Neural cell (in vitro differentiated cells): ENCODE results near the gene GBE1. TPM values are rescaled to one million over a fixed set of nuclear protein-coding genes. Genes with fewer than 3 reads are reported as not detected.

ENCODE experiments used
- H2AFZ ChIP-seq: fragments of 200-600, 300-800 bp; sonication (generic), shearing (Covaris generic); 2 replicates; pipeline ENCODE4 v1.6.0; 2014; ENCODE audit warnings: low read depth, mild to moderate bottlenecking, antibody characterized with exemption, low read length, moderate library complexity
- H3F3A ChIP-seq: fragments of 200-600 bp; shearing (Covaris generic); 2 replicates; pipeline ENCODE4 v1.6.1; 2016; ENCODE audit warnings: mild to moderate bottlenecking, moderate library complexity, mixed read lengths, antibody characterized with exemption, low read length; ENCODE audit not compliant: insufficient read depth, poor library complexity, severe bottlenecking
- H3K27ac ChIP-seq: fragments of 200-600, 300-800 bp; sonication (generic), shearing (Covaris generic); 2 replicates; pipeline ENCODE4 v1.5.1; 2014; ENCODE audit warnings: mild to moderate bottlenecking, low read length, moderate library complexity
- H3K27me3 ChIP-seq: fragments of 300-800, 200-600 bp; sonication (generic), shearing (Covaris generic); 2 replicates; pipeline ENCODE4 v1.6.0; 2014; ENCODE audit warnings: mild to moderate bottlenecking, low read depth, low read length, moderate library complexity; ENCODE audit not compliant: insufficient read depth
- H3K36me3 ChIP-seq: fragments of 300-800, 200-600 bp; sonication (generic), shearing (Covaris generic); 2 replicates; pipeline ENCODE4 v1.5.1; 2014; ENCODE audit warnings: mild to moderate bottlenecking, antibody characterized with exemption, low read length, moderate library complexity; ENCODE audit not compliant: insufficient read depth
- H3K4me2 ChIP-seq: fragments of 300-800, 200-600 bp; sonication (generic), shearing (Covaris generic); 2 replicates; pipeline ENCODE4 v1.6.0; 2014; ENCODE audit warnings: mild to moderate bottlenecking, low read length
- H3K4me3 ChIP-seq: fragments of 300-800, 200-600 bp; sonication (generic), shearing (Covaris generic); 2 replicates; pipeline ENCODE4 v1.5.1; 2014; ENCODE audit warnings: mild to moderate bottlenecking, low read length, moderate library complexity
- H3K79me2 ChIP-seq: fragments of 200-600 bp; shearing (Covaris generic); replicated peaks from 2 replicates; pipeline ENCODE4 v1.6.0; 2014; ENCODE audit warnings: mild to moderate bottlenecking, low read length, moderate library complexity; ENCODE audit not compliant: insufficient read depth
- H3K9ac ChIP-seq: fragments of 300-800, 200-600 bp; sonication (generic), shearing (Covaris generic); 2 replicates; pipeline ENCODE4 v1.6.1; 2016; ENCODE audit warnings: mild to moderate bottlenecking, low read length, mixed read lengths
- H3K9me2 ChIP-seq: fragments of 200-600 bp; shearing (Covaris generic); 2 replicates; pipeline ENCODE4 v1.6.1; 2016; ENCODE audit warnings: mild to moderate bottlenecking, low read length, mixed read lengths; ENCODE audit not compliant: insufficient read depth
- H3K9me3 ChIP-seq: fragments of 200-600, 300-800 bp; sonication (generic), shearing (Covaris generic); 2 replicates; pipeline ENCODE4 v1.6.1; 2016; ENCODE audit warnings: mild to moderate bottlenecking, mixed run types, low read length, moderate library complexity, mixed read lengths
- H4K20me1 ChIP-seq: fragments of 200-600 bp; shearing (Covaris generic); 2 replicates; pipeline ENCODE4 v1.6.1; 2016; ENCODE audit warnings: mild to moderate bottlenecking, mixed run types; ENCODE audit not compliant: insufficient read depth
- EP300 ChIP-seq: fragments of 450-650 bp; conservative IDR thresholded peaks from 2 replicates; pipeline ENCODE4 v1.6.1; 2014; ENCODE audit warnings: antibody characterized with exemption, mild to moderate bottlenecking, moderate library complexity; ENCODE audit not compliant: poor library complexity, severe bottlenecking
- EZH2 ChIP-seq: fragments of 200-600, 300-800 bp; shearing (Covaris generic), sonication (generic); IDR thresholded peaks from 2 replicates; pipeline ENCODE4 v1.6.1; 2014; ENCODE audit warnings: antibody characterized with exemption, low read length, borderline replicate concordance, mild to moderate bottlenecking; ENCODE audit not compliant: insufficient read depth, poor library complexity, severe bottlenecking
- MXI1 ChIP-seq: fragments of 450-650 bp; conservative IDR thresholded peaks from 2 replicates; pipeline ENCODE4 v1.6.1; 2014; ENCODE audit warnings: antibody characterized with exemption, mild to moderate bottlenecking; ENCODE audit not compliant: poor library complexity, severe bottlenecking
- POLR2AphosphoS5 ChIP-seq: IDR thresholded peaks from 2 replicates; pipeline ENCODE4 v1.6.1; 2012
- RAD21 ChIP-seq: fragments of 450-650 bp; conservative IDR thresholded peaks from 2 replicates; pipeline ENCODE4 v1.6.1; 2014; ENCODE audit warnings: antibody characterized with exemption, mild to moderate bottlenecking, moderate library complexity
- SMC3 ChIP-seq: fragments of 450-650 bp; conservative IDR thresholded peaks from 2 replicates; pipeline ENCODE4 v1.6.1; 2014; ENCODE audit warnings: antibody characterized with exemption, mild to moderate bottlenecking, moderate library complexity; ENCODE audit not compliant: poor library complexity
- TAF1 ChIP-seq: IDR thresholded peaks from 2 replicates; pipeline ENCODE4 v1.6.1; 2012; ENCODE audit warnings: low read depth
- polyA plus RNA-seq: library from polyadenylated mRNA; depleted of rRNA; stranded (reverse); fragments of >200 nt; gene quantifications from 2 replicates; pipeline ENCODE4 v1.2.3, GENCODE V29; 2014
- TF ChIP-seq, protein P1 (sequence below): fragments of 450-650 bp; IDR thresholded peaks from 2 replicates; pipeline ENCODE4 v1.5.1; 2014; ENCODE audit warnings: antibody characterized with exemption, mild to moderate bottlenecking, moderate library complexity; ENCODE audit not compliant: poor library complexity, severe bottlenecking
- TF ChIP-seq, protein P2 (sequence below): IDR thresholded peaks from 2 replicates; pipeline ENCODE4 v1.6.1; 2012; ENCODE audit warnings: borderline replicate concordance

Gene GBE1
- polyA plus RNA-seq, 1 donor from 2014 or later, result 2.4 TPM

DNA sequence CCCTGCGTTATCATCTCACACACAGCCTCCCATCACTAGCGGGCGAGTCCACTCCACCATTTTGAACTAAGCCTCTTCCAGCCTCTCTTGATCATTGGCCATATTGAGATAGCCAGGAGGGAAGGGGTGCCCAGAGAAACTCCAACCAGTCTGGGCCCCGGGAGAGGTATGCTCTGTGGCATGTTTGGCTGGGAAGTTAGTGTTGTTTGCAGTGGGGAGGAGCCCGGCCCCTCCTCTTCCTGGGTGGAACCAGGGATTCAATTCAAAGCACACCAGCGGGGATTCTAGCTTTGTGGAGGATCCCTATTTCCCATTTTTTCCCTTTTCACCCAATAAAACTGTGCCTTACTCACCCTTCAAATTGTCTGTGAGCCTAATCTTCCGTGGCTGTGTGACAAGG, 71.8 kb downstream of the GBE1 start:
- no peaks in the 10 kb centered on the region for H3K79me2 ChIP-seq
- H3K9ac ChIP-seq, result no peak overlapping the region
- no peak overlapping the region for H3K4me2 ChIP-seq
- TF ChIP-seq RAD21 (no peak), EP300 (no peak), TAF1 (no peak), MXI1 (no peak), POLR2AphosphoS5 (no peak), SMC3 (no peak), EZH2 (no peak)
- TF ChIP-seq, protein P1, sequence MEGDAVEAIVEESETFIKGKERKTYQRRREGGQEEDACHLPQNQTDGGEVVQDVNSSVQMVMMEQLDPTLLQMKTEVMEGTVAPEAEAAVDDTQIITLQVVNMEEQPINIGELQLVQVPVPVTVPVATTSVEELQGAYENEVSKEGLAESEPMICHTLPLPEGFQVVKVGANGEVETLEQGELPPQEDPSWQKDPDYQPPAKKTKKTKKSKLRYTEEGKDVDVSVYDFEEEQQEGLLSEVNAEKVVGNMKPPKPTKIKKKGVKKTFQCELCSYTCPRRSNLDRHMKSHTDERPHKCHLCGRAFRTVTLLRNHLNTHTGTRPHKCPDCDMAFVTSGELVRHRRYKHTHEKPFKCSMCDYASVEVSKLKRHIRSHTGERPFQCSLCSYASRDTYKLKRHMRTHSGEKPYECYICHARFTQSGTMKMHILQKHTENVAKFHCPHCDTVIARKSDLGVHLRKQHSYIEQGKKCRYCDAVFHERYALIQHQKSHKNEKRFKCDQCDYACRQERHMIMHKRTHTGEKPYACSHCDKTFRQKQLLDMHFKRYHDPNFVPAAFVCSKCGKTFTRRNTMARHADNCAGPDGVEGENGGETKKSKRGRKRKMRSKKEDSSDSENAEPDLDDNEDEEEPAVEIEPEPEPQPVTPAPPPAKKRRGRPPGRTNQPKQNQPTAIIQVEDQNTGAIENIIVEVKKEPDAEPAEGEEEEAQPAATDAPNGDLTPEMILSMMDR, result no peak
- TF ChIP-seq, protein P2, sequence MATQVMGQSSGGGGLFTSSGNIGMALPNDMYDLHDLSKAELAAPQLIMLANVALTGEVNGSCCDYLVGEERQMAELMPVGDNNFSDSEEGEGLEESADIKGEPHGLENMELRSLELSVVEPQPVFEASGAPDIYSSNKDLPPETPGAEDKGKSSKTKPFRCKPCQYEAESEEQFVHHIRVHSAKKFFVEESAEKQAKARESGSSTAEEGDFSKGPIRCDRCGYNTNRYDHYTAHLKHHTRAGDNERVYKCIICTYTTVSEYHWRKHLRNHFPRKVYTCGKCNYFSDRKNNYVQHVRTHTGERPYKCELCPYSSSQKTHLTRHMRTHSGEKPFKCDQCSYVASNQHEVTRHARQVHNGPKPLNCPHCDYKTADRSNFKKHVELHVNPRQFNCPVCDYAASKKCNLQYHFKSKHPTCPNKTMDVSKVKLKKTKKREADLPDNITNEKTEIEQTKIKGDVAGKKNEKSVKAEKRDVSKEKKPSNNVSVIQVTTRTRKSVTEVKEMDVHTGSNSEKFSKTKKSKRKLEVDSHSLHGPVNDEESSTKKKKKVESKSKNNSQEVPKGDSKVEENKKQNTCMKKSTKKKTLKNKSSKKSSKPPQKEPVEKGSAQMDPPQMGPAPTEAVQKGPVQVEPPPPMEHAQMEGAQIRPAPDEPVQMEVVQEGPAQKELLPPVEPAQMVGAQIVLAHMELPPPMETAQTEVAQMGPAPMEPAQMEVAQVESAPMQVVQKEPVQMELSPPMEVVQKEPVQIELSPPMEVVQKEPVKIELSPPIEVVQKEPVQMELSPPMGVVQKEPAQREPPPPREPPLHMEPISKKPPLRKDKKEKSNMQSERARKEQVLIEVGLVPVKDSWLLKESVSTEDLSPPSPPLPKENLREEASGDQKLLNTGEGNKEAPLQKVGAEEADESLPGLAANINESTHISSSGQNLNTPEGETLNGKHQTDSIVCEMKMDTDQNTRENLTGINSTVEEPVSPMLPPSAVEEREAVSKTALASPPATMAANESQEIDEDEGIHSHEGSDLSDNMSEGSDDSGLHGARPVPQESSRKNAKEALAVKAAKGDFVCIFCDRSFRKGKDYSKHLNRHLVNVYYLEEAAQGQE, result no peak
- no peaks in the 10 kb centered on the region for H3F3A ChIP-seq
- no peak overlapping the region for H2AFZ ChIP-seq
- no peaks in the 10 kb centered on the region for H3K9me3 ChIP-seq
- H3K27ac ChIP-seq, result no peak overlapping the region
- no peaks in the 10 kb centered on the region for H3K27me3 ChIP-seq
- H3K36me3 ChIP-seq, result no peaks in the 10 kb centered on the region
- no peaks in the 10 kb centered on the region for H3K9me2 ChIP-seq
- H3K4me3 ChIP-seq, result no peak overlapping the region
- no peaks in the 10 kb centered on the region for H4K20me1 ChIP-seq

DNA sequence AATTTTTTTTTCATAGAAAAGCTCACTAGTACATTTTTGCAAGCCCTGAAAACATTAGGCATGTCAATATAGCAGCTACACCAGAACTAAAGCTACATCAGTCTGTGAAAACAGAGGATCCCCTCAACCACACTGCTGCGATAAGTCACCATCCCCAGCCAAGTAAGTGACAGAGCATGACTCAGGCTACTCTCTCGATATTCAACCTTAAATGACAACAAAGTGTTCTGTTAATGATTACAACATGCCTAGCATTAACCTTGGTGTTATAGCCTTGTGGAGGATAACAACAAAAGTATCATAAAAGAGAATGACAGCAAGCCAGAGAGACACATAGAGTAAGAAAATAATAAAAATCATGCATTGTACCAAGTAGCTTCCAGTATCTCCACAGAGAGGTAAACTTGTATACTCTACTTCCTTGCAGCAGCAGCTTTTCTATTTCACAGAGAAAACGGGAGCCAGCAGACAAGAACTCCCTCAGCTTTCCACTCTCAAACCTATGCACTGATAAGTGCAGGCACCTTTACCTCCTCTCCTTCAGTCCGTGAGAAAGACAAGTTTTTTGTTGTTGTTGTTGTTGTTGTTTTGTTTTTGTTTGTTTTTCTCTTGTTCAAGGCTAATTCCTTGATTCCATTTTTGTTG, 76.6 kb downstream of the GBE1 start:
- no peaks in the 10 kb centered on the region for H4K20me1 ChIP-seq
- TF ChIP-seq, protein P1, result no peak
- TF ChIP-seq, protein P2, result no peak
- no peak for TF ChIP-seq EZH2
- TF ChIP-seq TAF1, result no peak
- TF ChIP-seq RAD21, result no peak
- TF ChIP-seq SMC3, result no peak
- no peak for TF ChIP-seq MXI1
- TF ChIP-seq EP300, result no peak
- TF ChIP-seq POLR2AphosphoS5, result no peak
- no peak overlapping the region for H3K27ac ChIP-seq

More for the DNA sequence above, 76.6 kb downstream of the GBE1 start:
- Histone ChIP-seq H3K4me3 (no peak overlapping the region), H2AFZ (no peak overlapping the region), H3F3A (no peaks in the 10 kb centered on the region), H3K9ac (no peak overlapping the region), H3K4me2 (no peak overlapping the region), H3K27me3 (no peaks in the 10 kb centered on the region), H3K9me3 (no peaks in the 10 kb centered on the region), H3K9me2 (no peaks in the 10 kb centered on the region), H3K79me2 (no peaks in the 10 kb centered on the region), H3K36me3 (no peaks in the 10 kb centered on the region)
